ENCODE data around the gene ARHGEF37.

The ARHGEF37 gene

DNA sequence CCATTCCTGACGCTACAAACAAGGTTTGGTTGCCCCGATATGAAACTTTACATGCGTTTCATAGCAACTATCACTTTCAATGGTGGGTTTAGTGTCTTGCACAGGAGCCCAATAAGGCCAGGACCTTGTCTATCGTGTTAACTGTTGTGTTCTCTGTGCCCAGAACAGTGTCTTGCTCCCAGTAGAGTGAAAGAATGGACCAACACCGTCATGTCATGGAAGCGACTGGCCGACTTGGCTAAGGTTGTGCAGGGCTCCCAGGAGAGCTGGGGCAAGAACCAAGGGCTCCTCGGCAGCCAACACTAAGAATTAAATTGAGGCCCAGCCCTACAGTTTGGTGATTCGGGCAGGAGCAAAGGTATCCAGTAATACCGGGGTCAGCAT lies 498 bp upstream of the ARHGEF37 start:
- TF ChIP-seq, protein P1, sequence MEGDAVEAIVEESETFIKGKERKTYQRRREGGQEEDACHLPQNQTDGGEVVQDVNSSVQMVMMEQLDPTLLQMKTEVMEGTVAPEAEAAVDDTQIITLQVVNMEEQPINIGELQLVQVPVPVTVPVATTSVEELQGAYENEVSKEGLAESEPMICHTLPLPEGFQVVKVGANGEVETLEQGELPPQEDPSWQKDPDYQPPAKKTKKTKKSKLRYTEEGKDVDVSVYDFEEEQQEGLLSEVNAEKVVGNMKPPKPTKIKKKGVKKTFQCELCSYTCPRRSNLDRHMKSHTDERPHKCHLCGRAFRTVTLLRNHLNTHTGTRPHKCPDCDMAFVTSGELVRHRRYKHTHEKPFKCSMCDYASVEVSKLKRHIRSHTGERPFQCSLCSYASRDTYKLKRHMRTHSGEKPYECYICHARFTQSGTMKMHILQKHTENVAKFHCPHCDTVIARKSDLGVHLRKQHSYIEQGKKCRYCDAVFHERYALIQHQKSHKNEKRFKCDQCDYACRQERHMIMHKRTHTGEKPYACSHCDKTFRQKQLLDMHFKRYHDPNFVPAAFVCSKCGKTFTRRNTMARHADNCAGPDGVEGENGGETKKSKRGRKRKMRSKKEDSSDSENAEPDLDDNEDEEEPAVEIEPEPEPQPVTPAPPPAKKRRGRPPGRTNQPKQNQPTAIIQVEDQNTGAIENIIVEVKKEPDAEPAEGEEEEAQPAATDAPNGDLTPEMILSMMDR (IDR thresholded peaks at IDR 0.05; ENCODE audit: low read depth, low read length): no peak
- H3K4me3 ChIP-seq (ENCODE audit: low read depth, low read length): peak overlapping the region; percentile 55

DNA sequence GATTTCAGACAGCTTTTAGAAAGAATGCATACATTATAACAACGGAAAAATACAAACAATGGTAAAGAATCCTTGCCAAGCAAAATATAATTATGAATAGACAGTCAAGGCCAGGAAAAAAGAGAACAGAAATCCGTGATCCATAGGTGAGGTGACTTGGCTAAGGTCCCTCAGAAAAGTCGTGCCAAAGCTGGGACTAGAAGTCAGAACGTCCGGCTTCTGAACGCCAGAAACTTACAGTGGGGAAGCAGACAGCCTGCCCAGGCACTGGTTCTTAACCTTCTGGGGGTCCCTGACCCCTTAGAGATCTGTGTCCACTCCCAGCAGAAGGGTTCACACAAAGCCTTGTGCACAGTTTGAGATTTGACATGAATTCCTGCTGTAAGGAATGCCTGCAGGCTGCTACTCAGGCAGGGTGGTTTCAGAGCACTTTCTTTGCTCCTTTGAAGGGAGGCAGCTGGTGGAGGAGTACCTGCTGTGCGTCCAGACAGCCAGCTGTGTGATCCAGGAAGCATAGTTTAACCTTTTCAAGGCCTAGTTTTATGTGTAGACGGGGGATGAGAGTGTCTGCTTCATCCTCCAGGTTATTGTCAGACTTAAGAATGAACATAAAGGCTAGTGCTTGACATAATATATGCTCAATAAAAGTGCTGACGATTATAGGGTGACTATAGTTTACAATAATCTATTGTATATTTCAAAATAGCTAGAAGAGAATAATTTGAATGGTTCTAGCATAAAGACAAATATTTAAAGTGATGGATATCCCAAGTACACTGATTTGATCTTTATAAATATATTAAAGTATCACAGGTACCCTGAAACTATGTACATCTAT lies 852 bp downstream of the ARHGEF37 start:
- no peak overlapping the region for H3K4me3 ChIP-seq (ENCODE audit: low read depth, low read length)
- TF ChIP-seq, protein P1 (IDR thresholded peaks at IDR 0.05; ENCODE audit: low read depth, low read length): no peak

DNA sequence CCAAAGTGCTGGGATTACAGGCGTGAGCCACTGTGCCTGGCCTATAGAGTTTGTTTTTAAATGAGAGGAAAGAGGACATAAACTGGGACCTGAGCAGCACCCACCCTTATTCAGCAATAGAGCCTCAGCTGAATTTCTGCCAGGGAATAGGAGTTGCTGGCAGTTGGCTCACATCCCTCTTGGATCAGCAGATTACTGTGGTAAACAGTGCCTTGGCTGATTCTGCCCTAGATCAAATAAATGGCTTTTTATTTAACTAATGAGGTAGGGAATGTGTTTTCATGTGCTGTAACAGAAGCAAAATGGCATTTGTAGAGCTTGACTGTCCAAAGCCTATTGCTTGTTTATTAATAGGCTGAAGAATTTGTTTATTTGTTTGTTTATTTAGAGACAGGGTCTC lies 2.1 kb downstream of the ARHGEF37 start:
- TF ChIP-seq, protein P1 (IDR thresholded peaks at IDR 0.05; ENCODE audit: low read depth, low read length): no peak
- H3K4me3 ChIP-seq (ENCODE audit: low read depth, low read length): no peak overlapping the region

DNA sequence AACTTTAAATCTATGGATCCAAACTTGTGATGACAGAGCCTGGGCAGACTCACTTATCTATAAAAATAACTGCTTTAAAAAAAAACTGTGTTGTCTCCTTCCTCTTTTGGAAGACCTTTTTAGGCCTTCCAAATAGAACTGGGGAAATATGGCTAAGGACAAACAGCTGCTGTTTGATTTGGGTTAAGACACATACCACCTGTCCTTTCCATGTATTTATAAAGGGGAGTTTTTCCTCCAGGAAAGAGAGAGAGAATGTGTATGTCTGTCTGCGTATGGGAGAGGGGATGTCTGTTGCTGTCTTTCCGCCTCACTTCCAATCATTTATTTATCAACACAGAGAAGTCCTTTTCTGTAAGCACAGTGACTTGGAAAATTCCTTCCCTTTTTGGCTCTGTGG lies 2.8 kb downstream of the ARHGEF37 start:
- TF ChIP-seq, protein P1 (IDR thresholded peaks at IDR 0.05; ENCODE audit: low read depth, low read length): no peak
- H3K4me3 ChIP-seq (ENCODE audit: low read depth, low read length): no peak overlapping the region

DNA sequence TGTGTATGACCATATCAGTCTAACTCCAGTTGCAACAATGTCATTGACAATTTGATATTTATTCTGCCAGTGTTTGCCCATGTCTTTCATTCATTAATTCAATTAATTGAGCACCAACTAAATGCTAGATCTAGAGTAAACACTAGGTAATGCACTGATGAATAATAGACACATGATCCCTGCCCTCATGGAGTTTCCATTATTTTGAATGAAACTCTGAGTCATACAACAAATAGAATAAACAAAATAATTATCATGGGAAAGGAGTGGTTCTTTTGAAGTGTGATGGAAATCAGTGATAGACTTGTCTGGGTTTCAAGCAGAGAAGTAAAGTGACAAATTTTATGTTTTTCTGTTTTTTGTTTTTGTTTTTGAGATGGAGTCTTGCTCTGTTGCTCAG lies 4.6 kb downstream of the ARHGEF37 start:
- TF ChIP-seq, protein P1 (IDR thresholded peaks at IDR 0.05; ENCODE audit: low read depth, low read length): no peak
- no peak overlapping the region for H3K4me3 ChIP-seq (ENCODE audit: low read depth, low read length)

DNA sequence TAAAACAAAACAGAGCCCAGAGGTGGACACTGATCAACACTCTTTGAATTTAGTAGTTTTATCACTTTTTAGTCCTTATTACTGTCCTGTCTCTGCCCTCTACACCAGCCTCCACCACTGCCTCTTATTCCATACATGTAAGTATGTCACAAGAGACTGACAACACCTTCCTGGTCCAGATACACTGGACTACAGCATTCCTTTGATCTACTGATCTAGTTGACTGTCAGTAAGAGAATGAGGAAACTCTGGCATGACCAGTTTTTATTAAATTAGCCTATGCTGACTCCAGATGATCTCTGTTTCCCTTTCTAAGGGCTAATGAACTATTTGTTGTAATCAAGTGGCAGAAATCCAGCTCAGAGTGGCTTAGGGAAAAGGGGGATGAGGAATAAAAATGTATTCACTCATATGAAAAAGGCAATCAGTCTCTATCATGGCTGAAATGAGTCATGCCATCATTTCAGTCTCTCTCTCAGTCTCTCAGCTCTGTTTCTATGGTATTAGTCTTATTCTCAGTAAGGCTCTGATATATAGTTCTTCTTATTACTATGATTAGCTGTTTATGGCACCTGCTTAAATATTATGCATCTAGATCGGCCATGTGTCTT lies 5.5 kb downstream of the ARHGEF37 start:
- TF ChIP-seq, protein P1 (IDR thresholded peaks at IDR 0.05; ENCODE audit: low read depth, low read length): no peak
- H3K4me3 ChIP-seq (ENCODE audit: low read depth, low read length): no peak overlapping the region

DNA sequence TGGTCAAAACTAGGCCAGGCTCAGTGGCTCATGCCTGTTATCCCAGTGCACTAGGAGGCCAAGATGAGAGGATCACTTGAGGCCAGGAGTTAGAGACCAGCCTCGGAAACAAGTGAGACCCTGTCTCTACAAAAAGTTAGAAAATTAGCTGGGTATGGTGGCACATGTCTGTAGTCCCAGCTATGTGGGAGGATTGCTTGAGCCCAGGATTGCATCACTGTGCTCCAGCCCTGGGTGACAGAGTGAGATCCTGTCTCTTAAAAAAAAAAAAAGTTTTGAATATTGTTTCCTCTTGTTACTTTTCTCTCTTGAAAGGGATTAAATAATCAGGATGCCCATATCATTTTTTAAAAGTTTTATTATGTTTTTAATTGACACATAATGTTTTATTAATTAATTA lies 7.6 kb downstream of the ARHGEF37 start:
- H3K4me3 ChIP-seq (ENCODE audit: low read depth, low read length): no peak overlapping the region
- TF ChIP-seq, protein P1 (IDR thresholded peaks at IDR 0.05; ENCODE audit: low read depth, low read length): no peak
